SK-N-SH (cell line): ENCODE measurements around the gene UST. TPM values are rescaled to one million over a fixed set of nuclear protein-coding genes. Genes with fewer than 3 reads are reported as not detected.

Experiments
- CTCF ChIA-PET: fragments of 300-600, 350-600 bp; formaldehyde crosslinking; extraction: SDS; loops from one replicate; lab custom pipeline; 2021; lab: Yijun Ruan, JAX
- POLR2A ChIA-PET: fragments of 350-600 bp; sonication (Branson Sonifier 250); formaldehyde crosslinking; extraction: SDS; loops from one replicate; lab custom pipeline; 2020; ENCODE audit warnings: antibody characterized with exemption, inconsistent platforms; lab: Yijun Ruan, JAX
- DNase-seq: peaks from one replicate; pipeline ENCODE4 v3.0.0; 2012
- H2AFZ ChIP-seq: fragments of 200-600 bp; sonication (generic); 2 replicates; pipeline ENCODE4 v1.8.1; 2016; ENCODE audit warnings: antibody characterized with exemption, mild to moderate bottlenecking, low read depth
- H3F3A ChIP-seq: fragments of 200-600 bp; sonication (generic); replicated peaks from 2 replicates; pipeline ENCODE3; 2016; ENCODE audit warnings: antibody characterized with exemption, mild to moderate bottlenecking; ENCODE audit not compliant: insufficient read depth
- H3K27ac ChIP-seq, 2 experiments: fragments of 200-500 bp in 1 of 2; fragments of 200-600 bp in 1 of 2; sonication (Bioruptor generic) in 1 of 2; sonication (generic), shearing (Covaris generic) in 1 of 2; 2 replicates each; pipeline versions ENCODE4 v1.5.1 to v1.6.1; 2014 to 2016; ENCODE audit warnings: low read depth in 2 of 2, inconsistent platforms in 1 of 2, low read length in 1 of 2, mild to moderate bottlenecking in 1 of 2, mixed read lengths in 1 of 2
- H3K27me3 ChIP-seq: fragments of 200-600 bp; sonication (generic), shearing (Covaris generic); 2 replicates; pipeline ENCODE4 v1.6.1; 2016; ENCODE audit warnings: mixed run types; ENCODE audit not compliant: insufficient read depth
- H3K36me3 ChIP-seq, 2 experiments: fragments of 200-500 bp in 1 of 2; fragments of 200-600 bp in 1 of 2; sonication (Bioruptor generic) in 1 of 2; sonication (generic) in 1 of 2; replicated peaks in 1 of 2; 2 replicates each; pipeline versions ENCODE3 to v1.5.1; 2014 to 2016; ENCODE audit warnings: low read length in 1 of 2, mild to moderate bottlenecking in 1 of 2; ENCODE audit not compliant: insufficient read depth in 2 of 2, control insufficient read depth in 1 of 2
- H3K4me1 ChIP-seq, 2 experiments: fragments of 200-500 bp in 1 of 2; fragments of 200-600 bp in 1 of 2; sonication (Bioruptor generic) in 1 of 2; sonication (generic), shearing (Covaris generic) in 1 of 2; 2 replicates each; pipeline versions ENCODE4 v1.5.1 to v1.6.1; 2014 to 2016; ENCODE audit warnings: low read depth in 1 of 2, low read length in 1 of 2, mixed run types in 1 of 2; ENCODE audit not compliant: insufficient read depth in 2 of 2, control insufficient read depth in 1 of 2
- H3K4me2 ChIP-seq: fragments of 200-600 bp; sonication (generic), shearing (Covaris generic); 2 replicates; pipeline ENCODE4 v1.6.1; 2017; ENCODE audit warnings: mixed run types
- H3K4me3 ChIP-seq, 2 experiments: fragments of 200-500 bp in 1 of 2; fragments of 200-600 bp in 1 of 2; sonication (Bioruptor generic) in 1 of 2; sonication (generic), shearing (Covaris generic) in 1 of 2; 2 replicates each; pipeline versions ENCODE4 v1.5.1 to v1.8.1; 2014 to 2016; ENCODE audit warnings: low read depth in 2 of 2, inconsistent platforms in 1 of 2, low read length in 1 of 2, mild to moderate bottlenecking in 1 of 2, mixed read lengths in 1 of 2, moderate library complexity in 1 of 2
- H3K79me2 ChIP-seq: fragments of 200-600 bp; sonication (generic); 2 replicates; pipeline ENCODE4 v1.8.1; 2017; ENCODE audit warnings: mild to moderate bottlenecking; ENCODE audit not compliant: insufficient read depth
- H3K9ac ChIP-seq: fragments of 200-600 bp; sonication (generic); 2 replicates; pipeline ENCODE4 v1.6.1; 2017; ENCODE audit warnings: mixed run types
- H3K9me2 ChIP-seq: fragments of 200-600 bp; sonication (generic); 2 replicates; pipeline ENCODE4 v1.6.1; 2017; ENCODE audit warnings: mixed run types
- H3K9me3 ChIP-seq: fragments of 200-600 bp; sonication (generic); 2 replicates; pipeline ENCODE4 v1.6.1; 2017; ENCODE audit warnings: mixed run types, mild to moderate bottlenecking, moderate library complexity
- H4K20me1 ChIP-seq: fragments of 200-600 bp; sonication (generic); 2 replicates; pipeline ENCODE4 v1.6.1; 2017; ENCODE audit warnings: mild to moderate bottlenecking, mixed run types; ENCODE audit not compliant: insufficient read depth
- CTCF ChIP-seq: fragments of 200-600 bp; sonication (generic); IDR thresholded peaks from 2 replicates; pipeline ENCODE4 v1.6.1; 2017; ENCODE audit warnings: antibody characterized with exemption, mild to moderate bottlenecking, moderate library complexity
- FOSL2 ChIP-seq: IDR thresholded peaks from 2 replicates; pipeline ENCODE4 v1.4.0; 2012; ENCODE audit warnings: low read depth, mild to moderate bottlenecking, moderate library complexity, borderline replicate concordance
- FOXM1 ChIP-seq: IDR thresholded peaks from 2 replicates; pipeline ENCODE4 v1.4.0; 2012; ENCODE audit warnings: low read depth, mild to moderate bottlenecking
- GABPA ChIP-seq: IDR thresholded peaks from 2 replicates; pipeline ENCODE4 v1.4.0; 2012; ENCODE audit warnings: low read depth, mild to moderate bottlenecking
- JUND ChIP-seq: IDR thresholded peaks from 2 replicates; pipeline ENCODE4 v1.4.0; 2012
- MAX ChIP-seq: IDR thresholded peaks from 2 replicates; pipeline ENCODE4 v1.4.0; 2012; ENCODE audit warnings: low read depth
- NFIC ChIP-seq: IDR thresholded peaks from 2 replicates; pipeline ENCODE4 v1.4.0; 2012; ENCODE audit warnings: borderline replicate concordance
- PBX3 ChIP-seq: IDR thresholded peaks from 2 replicates; pipeline ENCODE4; 2012
- POLR2AphosphoS5 ChIP-seq: IDR thresholded peaks from 2 replicates; pipeline ENCODE4 v1.6.1; 2012; ENCODE audit warnings: low read depth, low read length
- RFX5 ChIP-seq: IDR thresholded peaks from 2 replicates; pipeline ENCODE4 v1.6.1; 2012; ENCODE audit warnings: mild to moderate bottlenecking, improper control_type of control experiment, low read length
- RXRA ChIP-seq: IDR thresholded peaks from 2 replicates; pipeline ENCODE4 v1.4.0; 2012; ENCODE audit warnings: low read depth, mild to moderate bottlenecking, borderline replicate concordance
- TCF12 ChIP-seq: IDR thresholded peaks from 2 replicates; pipeline ENCODE4 v1.4.0; 2012
- WGBS: methylation state at CpG from one replicate; pipeline ENCODE4 v1.1.6; 2017; ENCODE audit warnings: low lambda C conversion rate; 5-methylcytosine and 5-hydroxymethylcytosine counted together
- polyA plus RNA-seq, 3 experiments: library from polyadenylated mRNA; depleted of rRNA; stranded (reverse); fragments of >200 nt; gene quantifications; 2 replicates each; pipeline ENCODE4 v1.2.3, GENCODE V29; 2012

UST gene
- polyA plus RNA-seq, 1 of the 3 experiments (the other 2 are of a cell fraction), result 1.7 TPM

- no peak overlapping the region for H3K4me3 ChIP-seq
- peak overlapping the region; percentile 52 for H3K4me2 ChIP-seq
- DNase-seq, result no peak
- no peaks in the 10 kb centered on the region for H3K9me3 ChIP-seq
- H3K4me1 ChIP-seq, result peaks cover 0 to 31% of the 10 kb centered on the region in 2 experiments; a peak in 3 of 4 replicates
- H3K9me2 ChIP-seq, result no peaks in the 10 kb centered on the region
- WGBS, result 19% methylated on average over 7 of the region's 7 CpGs
- TF ChIP-seq TCF12 (peak; percentile 59), JUND (peak; percentile 63), FOSL2 (peak; percentile 35; the same call in 1 of the 2 replicates), FOXM1 (no peak), PBX3 (peak; percentile 46; the same call in 1 of the 2 replicates), RFX5 (no peak), RXRA (peak; percentile 45; the same call in 1 of the 2 replicates), POLR2AphosphoS5 (no peak; the same call in 1 of the 2 replicates), MAX (0 out of 2 replicates have a peak, but pooled peaks have one; percentile 11), CTCF (no peak), NFIC (peak; percentile 92), GABPA (peak; percentile 36; the same call in 1 of the 2 replicates)
- H3K36me3 ChIP-seq, result no peaks in the 10 kb centered on the region
- H4K20me1 ChIP-seq, result no peaks in the 10 kb centered on the region
- no peaks in the 10 kb centered on the region for H3K79me2 ChIP-seq
- ChIA-PET CTCF (interaction anchor here (1.0 to 2.0 kb wide), 3 partner anchors 12 to 417 kb away, joined by 4 to 10 read pairs (median 4); no protein-coding TSS in a partner anchor), POLR2A (no interaction called here)
- H3K27me3 ChIP-seq, result no peaks in the 10 kb centered on the region
- H3F3A ChIP-seq, result peaks cover 51% of the 10 kb centered on the region
- H3K9ac ChIP-seq, result peak overlapping the region; percentile 63
- H2AFZ ChIP-seq, result peak overlapping the region; percentile 43; the same call in 1 of the 2 replicates
- H3K27ac ChIP-seq, result peak overlapping the region in 1 of 2 experiments; percentile 99; a peak in 2 of 4 replicates
Observed at GRCh38 chr6:149014631-149015534, 268.1 kb downstream of the UST start.
